ENCODE measurements around the gene ZNF735.
"Not testable (repeated sequence)": the region's sequence is repeated elsewhere in the genome, so short reads cannot be mapped to it uniquely, and the experiment has no call there.

ZNF735 gene

GRCh38 chr7:64206903-64207302 is at the start of gene ZNF735:
Gene ZNF735 (plus strand): TSS chr7:64207203. CDS start chr7:64207203, 0 bp downstream.
- DNase-seq, result no peak
- ATAC-seq, result no peak

DNA sequence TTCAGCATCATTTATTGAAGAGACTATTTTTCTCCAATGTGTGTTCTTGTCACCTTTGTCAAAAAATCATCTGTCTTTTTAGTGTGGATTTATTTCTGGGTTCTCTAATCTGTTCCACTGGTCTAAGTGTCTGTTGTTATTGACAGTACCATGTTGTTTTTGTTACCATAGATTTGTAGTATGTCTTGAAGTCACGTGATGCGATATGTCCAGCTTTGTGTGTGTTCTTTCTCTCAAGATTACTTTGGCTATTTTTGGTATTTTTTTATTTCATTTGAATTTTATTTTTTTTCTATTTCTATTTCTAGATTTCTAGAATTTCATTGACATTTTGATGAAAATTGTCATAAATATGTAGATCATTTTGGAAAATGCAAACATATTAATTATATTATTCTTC is 36.0 kb upstream of the ZNF735 start:
- not testable (repeated sequence) for ATAC-seq, DNase-seq

- ATAC-seq (no peak), DNase-seq (no peak)
Measured at GRCh38 chr7:64174328-64174727, 32.7 kb upstream of the ZNF735 start.

- DNase-seq (no peak), ATAC-seq (no peak)
Measured at GRCh38 chr7:64174941-64175340, 32.1 kb upstream of the ZNF735 start.

DNA sequence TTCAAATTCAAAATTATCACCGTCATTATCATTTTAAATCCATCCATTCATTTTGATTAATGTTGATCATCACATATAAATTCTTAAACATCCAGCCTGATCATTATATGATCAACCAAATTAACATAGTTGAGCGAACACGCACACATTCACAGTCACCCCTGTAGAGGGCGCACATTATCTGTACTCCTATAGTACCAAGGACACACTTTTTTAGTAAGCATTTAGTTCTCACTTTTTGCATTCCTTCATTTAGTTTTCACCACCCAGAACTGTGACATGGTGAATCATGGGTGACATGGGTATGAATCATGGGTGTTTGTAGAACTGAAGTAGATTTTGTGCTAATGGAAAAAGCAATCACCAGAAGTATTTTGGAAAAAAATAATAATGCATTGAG is 26.0 kb upstream of the ZNF735 start:
- no peak for ATAC-seq
- no peak for DNase-seq

DNA sequence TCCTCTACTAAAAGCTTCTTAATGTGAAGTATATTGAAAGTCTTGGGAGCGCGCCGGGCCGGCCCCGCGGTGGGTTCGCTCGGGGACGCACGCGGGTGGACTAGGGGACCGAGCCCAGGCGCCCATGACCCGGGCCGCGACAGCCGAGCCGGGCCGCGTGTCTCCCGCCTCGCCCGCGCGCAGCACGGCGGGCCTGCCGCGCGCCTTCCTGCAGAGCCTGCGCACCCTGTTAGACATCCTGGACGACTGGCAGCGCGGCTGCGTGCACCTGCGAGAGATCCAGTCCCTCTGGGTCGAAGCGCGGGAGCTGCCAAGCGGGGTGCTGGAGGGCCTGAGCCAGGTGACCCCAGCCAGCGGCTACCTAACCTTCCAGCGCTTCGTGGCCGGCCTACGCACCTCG is 25.4 kb upstream of the ZNF735 start:
- no peak for ATAC-seq
- DNase-seq, result no peak

GRCh38 chr7:64182036-64182790 is 24.8 kb upstream of the ZNF735 start:
- ATAC-seq, result peak; percentile 14
- no peak for DNase-seq

DNA sequence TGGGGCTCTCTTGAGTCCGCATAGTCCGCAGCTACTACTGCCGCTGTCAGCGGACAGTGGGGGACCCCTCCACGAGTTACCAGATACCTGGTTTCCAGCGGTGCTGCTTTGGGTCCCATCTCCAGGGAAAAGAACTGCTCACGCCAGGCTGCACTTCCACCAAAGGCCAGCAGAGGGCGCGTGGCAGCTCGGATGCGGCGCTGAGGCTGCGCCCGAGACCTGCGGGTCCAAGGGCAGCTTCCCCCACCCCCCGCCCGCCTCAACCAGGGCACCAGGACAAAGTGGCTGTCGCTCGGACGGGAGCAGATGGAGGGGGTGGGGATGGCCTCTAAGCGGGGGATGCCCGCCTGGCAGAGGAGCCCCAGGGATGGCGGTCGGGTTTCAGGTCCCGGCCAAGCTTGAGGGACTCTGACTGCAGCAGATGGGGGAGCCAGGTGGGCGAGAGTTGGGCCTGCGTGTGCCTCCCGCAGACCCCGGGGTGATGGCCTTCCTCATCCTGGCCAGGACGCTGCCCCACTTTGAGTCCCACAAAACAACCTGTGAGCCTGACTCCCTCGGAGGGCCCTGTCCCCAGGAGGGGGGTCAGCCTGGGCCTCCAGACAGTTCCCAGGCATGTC is 23.8 kb upstream of the ZNF735 start:
- peak; percentile 51 for DNase-seq

GRCh38 chr7:64183827-64184372 is 23.1 kb upstream of the ZNF735 start:
- DNase-seq, result no peak
- no peak for ATAC-seq

More for the DNA sequence above, 23.8 kb upstream of the ZNF735 start:
- ATAC-seq, result no peak

GRCh38 chr7:64184376-64184775 is 22.6 kb upstream of the ZNF735 start:
- no peak for DNase-seq
- ATAC-seq, result no peak

DNA sequence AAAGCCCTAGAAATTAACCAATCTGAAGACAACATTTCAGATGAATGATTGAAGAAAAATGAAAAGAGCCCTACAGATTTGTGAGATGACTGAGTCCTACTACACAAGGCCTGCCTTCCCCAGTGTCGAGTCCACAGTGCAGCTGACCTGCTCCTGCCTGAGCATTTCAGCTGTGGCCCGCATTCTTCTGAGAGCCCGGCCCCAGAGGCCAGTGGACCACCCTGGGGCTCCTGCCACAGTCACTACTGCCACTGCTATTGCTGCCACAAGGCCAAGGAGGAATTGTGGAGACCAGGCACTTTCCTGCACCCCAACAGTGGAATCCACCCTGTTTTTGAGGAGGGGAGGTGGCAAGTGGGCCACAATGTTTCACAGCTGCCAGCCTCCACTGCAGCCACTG is 19.6 kb upstream of the ZNF735 start:
- ATAC-seq (no peak), DNase-seq (no peak)

- DNase-seq (no peak), ATAC-seq (no peak)
Measured at GRCh38 chr7:64192148-64192704, 14.8 kb upstream of the ZNF735 start.

DNA sequence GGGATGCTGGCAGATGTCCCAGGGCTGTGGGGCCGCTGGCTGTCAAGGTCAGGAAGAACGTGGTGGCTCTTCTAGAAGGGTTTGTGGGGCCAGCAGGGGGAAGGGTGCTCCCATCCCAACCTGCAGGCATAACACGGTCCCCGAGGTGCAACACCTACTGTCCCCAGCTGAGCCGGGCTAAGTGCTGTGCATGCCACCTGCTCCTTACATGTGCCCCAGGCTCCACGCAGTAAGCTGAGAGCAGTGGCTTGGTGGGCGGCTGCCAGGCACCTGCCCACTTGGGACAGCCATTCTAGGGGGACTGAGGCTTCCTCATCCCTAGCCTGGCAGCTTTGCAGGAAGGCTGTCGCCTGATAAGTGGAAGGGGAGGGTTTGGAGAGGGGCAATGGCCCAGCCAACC is 14.2 kb upstream of the ZNF735 start:
- ATAC-seq (no peak), DNase-seq (no peak)

- ATAC-seq, DNase-seq: not testable (repeated sequence)
Measured at GRCh38 chr7:64219710-64220298, 12.8 kb downstream of the ZNF735 start.

- DNase-seq (no peak), ATAC-seq (no peak)
Measured at GRCh38 chr7:64223366-64223765, 16.4 kb downstream of the ZNF735 start.

GRCh38 chr7:64228174-64228573 is 21.2 kb downstream of the ZNF735 start, which contains the start of gene ZNF679:
Gene ZNF679 (plus strand): TSS chr7:64228474. CDS start chr7:64249118, 20,644 bp downstream.
- not testable (repeated sequence) for DNase-seq, ATAC-seq

- DNase-seq, result no peak
Measured at GRCh38 chr7:64266341-64266919, 59.4 kb downstream of the ZNF735 start.

More at GRCh38 chr7:64266341-64266919, 59.4 kb downstream of the ZNF735 start:
- ATAC-seq, result no peak

Measured in stimulated activated naive CD8-positive, alpha-beta T cell treated with anti-CD3 and anti-CD28 coated beads, Interleukin-15, Interleukin-2, amounts not matched to agents 100 U/mL and 50 U/mL, for 24 hours (primary cell).